IPS-18a (cell line): ENCODE results near the gene ALOX5.

ENCODE experiments used
- H3K27ac ChIP-seq: one replicate; pipeline ENCODE4 v1.5.1; 2013; ENCODE audit warnings: low read length
- H3K27me3 ChIP-seq: one replicate; pipeline ENCODE4 v1.6.1; 2013; ENCODE audit warnings: mild to moderate bottlenecking, low read length; ENCODE audit not compliant: control insufficient read depth, insufficient read depth
- H3K36me3 ChIP-seq: one replicate; pipeline ENCODE4 v1.6.1; 2013; ENCODE audit warnings: low read depth, low read length; ENCODE audit not compliant: control insufficient read depth
- H3K4me1 ChIP-seq: one replicate; pipeline ENCODE4 v1.6.1; 2013; ENCODE audit warnings: low read depth, low read length; ENCODE audit not compliant: control insufficient read depth
- H3K4me3 ChIP-seq: one replicate; pipeline ENCODE4 v1.5.1; 2013; ENCODE audit warnings: low read length
- H3K9ac ChIP-seq: one replicate; pipeline ENCODE4 v1.6.1; 2013; ENCODE audit warnings: mild to moderate bottlenecking, low read length, moderate library complexity
- H3K9me3 ChIP-seq: one replicate; pipeline ENCODE4 v1.6.1; 2013; ENCODE audit warnings: low read depth, low read length; ENCODE audit not compliant: control insufficient read depth

ALOX5 gene

DNA sequence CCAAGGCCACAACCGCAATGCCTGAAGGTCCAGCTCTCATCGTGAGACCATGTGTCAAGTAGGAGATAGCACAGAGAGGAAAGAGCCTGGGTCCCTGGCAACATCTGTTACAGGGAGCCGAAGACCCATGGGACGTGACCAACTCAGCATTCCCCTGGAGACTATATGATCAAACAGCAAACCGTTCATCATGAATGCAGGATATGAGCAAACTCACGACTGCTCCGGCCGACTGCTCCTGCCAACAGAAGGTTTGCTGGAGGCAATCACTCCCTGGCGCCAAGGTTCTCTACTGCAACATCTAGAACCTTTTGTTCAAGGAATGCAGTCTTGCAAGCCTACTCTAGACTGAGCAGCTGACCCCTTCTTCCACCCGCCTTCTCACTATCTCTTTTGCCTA lies 114.3 kb downstream of the ALOX5 start:
- Histone ChIP-seq H3K9ac (no peak overlapping the region), H3K4me1 (no peaks in the 10 kb centered on the region), H3K27me3 (no peaks in the 10 kb centered on the region), H3K27ac (no peak overlapping the region), H3K36me3 (no peaks in the 10 kb centered on the region), H3K4me3 (no peak overlapping the region), H3K9me3 (no peaks in the 10 kb centered on the region)

DNA sequence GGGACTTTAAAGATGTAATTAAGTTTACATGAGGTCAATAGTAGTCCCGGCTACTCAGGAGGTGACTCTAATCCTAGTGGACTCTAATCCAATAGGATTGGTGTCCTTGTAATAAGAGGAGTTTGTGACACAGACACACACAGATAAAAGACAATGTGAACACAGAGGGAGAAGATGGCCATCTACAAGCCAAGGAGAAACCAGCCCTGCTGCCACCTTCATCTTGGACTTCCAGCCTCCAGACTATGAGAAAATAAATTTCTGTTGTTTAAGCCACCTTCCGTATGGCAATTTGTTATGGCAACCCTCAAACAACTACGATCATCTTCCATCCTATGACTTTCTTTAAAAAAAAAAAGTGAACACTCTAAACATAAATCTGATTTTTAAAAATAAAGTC lies 116.3 kb downstream of the ALOX5 start:
- H3K27me3 ChIP-seq, result no peaks in the 10 kb centered on the region
- no peaks in the 10 kb centered on the region for H3K36me3 ChIP-seq
- no peak overlapping the region for H3K27ac ChIP-seq
- H3K9me3 ChIP-seq, result peaks cover 4% of the 10 kb centered on the region
- H3K9ac ChIP-seq, result no peak overlapping the region
- no peak overlapping the region for H3K4me3 ChIP-seq
- H3K4me1 ChIP-seq, result no peaks in the 10 kb centered on the region

DNA sequence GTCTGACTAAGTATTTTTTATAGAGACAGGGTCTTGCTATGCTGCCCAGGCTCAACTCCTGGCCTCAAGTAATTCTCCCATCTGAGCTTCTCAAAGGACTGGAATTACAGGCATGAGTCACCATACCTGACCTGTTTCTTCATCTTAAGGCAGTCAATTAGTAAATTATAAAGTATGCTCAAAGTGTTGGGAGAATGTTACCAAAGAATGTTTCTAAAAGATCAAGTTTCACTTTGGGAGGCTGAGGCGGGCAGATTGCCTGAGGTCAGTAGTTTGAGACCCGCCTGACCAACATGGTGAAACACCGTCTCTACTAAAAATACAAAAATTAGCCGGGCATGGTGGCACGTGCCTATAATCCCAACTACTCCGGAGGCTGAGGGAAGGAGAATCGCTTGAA lies 117.0 kb downstream of the ALOX5 start:
- no peaks in the 10 kb centered on the region for H3K4me1 ChIP-seq
- H3K9me3 ChIP-seq, result peaks cover 6% of the 10 kb centered on the region
- H3K9ac ChIP-seq, result no peak overlapping the region
- no peaks in the 10 kb centered on the region for H3K36me3 ChIP-seq
- no peak overlapping the region for H3K27ac ChIP-seq
- no peaks in the 10 kb centered on the region for H3K27me3 ChIP-seq
- H3K4me3 ChIP-seq, result no peak overlapping the region
